Renal cortex interstitium (tissue), 11 donors: Measurements from ENCODE around the gene CEP290. TPM values are rescaled to one million over a fixed set of nuclear protein-coding genes. Genes with fewer than 3 reads are reported as not detected.
"Not testable (repeated sequence)": the region's sequence is repeated elsewhere in the genome, so short reads cannot be mapped to it uniquely, and the experiment has no call there.

ENCODE experiments used
- DNase-seq, 11 donors: peaks; one replicate each; pipeline ENCODE4 v3.0.0-alpha.2; 2013; ENCODE audit warnings: low read depth in 9 of 11, low spot score in 4 of 11; ENCODE audit errors: extremely low read depth in 1 of 11
- polyA plus RNA-seq, 3 donors: library from polyadenylated mRNA; unstranded; fragments of 120-200 nt; gene quantifications; one replicate each; pipeline ENCODE4 v1.2.1, GENCODE V29; 2013; ENCODE audit not compliant: insufficient read length in 3 of 3

Gene CEP290
- polyA plus RNA-seq, 3 donors, result 22.5 to 29.9 (median 29.6) TPM

DNA sequence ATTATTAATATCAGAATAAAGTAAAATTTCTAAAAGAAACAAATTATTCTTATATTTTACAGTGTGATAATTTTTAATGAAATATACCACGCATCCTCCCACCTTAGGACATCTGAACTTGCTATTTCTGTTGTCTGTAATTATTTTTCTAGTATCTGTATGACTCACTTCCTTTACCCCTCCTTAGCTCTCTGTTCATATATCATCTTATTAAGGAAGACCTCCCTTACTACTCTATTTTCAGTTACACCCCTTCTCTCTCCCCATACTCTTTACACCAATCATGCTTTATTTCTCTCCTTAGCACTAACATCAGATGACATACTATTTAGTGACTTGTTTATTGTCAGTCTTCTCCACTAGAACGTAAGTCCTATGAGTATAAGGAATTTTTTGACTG lies 78.5 kb downstream of the CEP290 start:
- no peak for DNase-seq

GRCh38 chr12:88062474-88062873 lies 79.4 kb downstream of the CEP290 start:
- no peak for DNase-seq

- no peak for DNase-seq
These were observed 83.2 kb downstream of the CEP290 start for GRCh38 chr12:88058719-88059077.

GRCh38 chr12:88057994-88058718 lies 83.7 kb downstream of the CEP290 start:
- no peak for DNase-seq

GRCh38 chr12:88056571-88056970 lies 85.3 kb downstream of the CEP290 start:
- no peak for DNase-seq

GRCh38 chr12:88052686-88053085 lies 89.2 kb downstream of the CEP290 start:
- DNase-seq, result no peak

DNA sequence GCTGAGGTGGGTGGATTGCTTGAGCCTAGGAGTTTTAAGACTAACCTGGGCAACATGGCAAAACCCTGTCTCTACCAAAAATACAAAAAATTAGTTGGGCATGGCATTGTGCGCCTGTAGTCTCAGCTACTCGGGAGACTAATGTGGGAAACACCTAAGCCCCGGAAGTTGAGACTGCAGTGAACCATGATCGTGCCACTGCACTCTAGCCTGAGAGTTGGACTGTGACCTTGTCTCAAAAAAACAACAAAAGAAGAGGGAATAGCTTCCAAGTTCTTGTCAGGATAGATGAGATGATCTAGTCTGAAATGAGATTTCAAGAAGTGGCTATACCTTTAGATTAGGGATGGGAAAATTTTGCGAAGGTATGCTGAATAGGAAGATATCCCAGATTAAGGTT lies 97.9 kb downstream of the CEP290 start:
- DNase-seq, result no peak

DNA sequence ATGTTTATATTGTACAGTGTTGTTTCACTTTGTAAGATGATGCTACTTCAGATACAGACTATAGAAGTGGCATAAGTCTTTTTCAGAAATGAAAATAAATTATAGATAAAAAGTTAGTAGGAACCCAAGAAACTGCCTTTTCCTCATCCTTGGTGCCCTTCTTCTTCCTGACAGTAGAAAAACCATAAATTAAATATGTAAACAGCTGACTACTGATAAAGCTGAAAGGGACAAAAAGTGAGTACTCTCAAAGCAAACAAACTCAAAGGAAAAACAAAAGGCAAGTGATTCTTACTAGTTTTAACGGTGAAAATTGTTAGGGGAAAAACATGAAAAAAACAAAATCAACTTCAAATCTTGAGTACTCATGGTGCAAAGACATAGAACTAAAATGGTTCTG lies 104.1 kb downstream of the CEP290 start:
- DNase-seq, result no peak

GRCh38 chr12:88036353-88036965 lies 105.4 kb downstream of the CEP290 start:
- DNase-seq, result no peak

GRCh38 chr12:88035907-88036289 lies 106.0 kb downstream of the CEP290 start:
- DNase-seq, result peak in 1 of 11 donors; percentile 5

DNA sequence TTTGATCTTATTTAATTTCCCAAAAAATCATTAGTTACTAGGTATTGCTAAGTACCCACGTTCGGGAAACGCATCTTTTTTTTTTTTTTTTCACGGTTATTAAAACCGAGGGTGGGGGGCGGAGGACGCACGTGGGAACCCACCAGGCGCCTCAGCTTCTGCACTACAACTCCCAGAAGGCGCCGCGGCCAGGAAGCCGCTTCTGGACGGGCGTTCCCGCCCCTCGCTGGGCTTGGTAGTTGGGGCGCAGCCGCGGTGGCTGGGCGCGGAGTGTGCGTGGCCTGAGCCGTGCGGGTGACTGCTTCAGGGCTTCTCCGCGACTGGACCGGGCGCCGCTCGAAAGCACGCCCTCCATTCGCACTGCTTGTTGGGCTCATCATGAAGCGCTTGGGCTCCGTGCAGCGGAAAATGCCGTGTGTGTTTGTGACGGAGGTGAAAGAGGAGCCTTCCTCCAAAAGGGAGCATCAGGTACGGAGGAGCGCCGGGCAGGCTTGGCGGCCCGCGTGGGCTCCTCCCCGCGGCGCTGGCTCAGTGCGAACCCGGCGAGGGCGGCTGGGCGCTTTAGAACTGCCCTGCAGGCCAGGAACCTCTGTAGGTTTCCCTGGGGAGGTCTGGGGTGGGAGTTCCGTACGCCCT lies 106.5 kb downstream of the CEP290 start:
- DNase-seq, result peak; percentile 66 to 88 (median 78)

GRCh38 chr12:88031161-88031560 lies 110.7 kb downstream of the CEP290 start:
- not testable (repeated sequence) for DNase-seq

- DNase-seq, result no peak
These were observed 112.7 kb downstream of the CEP290 start, which contains the start of gene C12orf50 for GRCh38 chr12:88029093-88029665. TSS of gene C12orf50 (minus strand) at chr12:88029401. CDS start at chr12:88026962, 2,439 bp downstream.

DNA sequence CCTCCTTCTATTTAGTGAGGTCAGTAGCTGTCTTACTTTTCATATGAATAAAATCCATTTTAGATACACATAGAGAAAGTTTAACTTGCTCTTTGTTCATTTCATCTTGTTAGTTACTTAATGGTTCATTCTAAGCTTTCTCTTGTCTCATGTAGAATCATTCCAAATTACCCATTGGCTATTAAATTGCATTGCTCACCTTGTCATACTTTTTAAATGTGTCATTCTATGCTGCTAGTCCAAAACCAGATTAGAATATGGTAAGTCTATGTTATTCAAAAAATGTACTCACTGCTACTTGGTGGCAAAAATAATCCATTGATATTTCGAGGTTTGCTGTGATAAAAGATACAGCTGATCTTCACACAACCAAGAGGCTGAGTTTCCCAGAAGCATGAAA lies 115.7 kb downstream of the CEP290 start:
- DNase-seq, result no peak

- no peak for DNase-seq
These were observed 123.9 kb downstream of the CEP290 start for GRCh38 chr12:88017964-88018363.

DNA sequence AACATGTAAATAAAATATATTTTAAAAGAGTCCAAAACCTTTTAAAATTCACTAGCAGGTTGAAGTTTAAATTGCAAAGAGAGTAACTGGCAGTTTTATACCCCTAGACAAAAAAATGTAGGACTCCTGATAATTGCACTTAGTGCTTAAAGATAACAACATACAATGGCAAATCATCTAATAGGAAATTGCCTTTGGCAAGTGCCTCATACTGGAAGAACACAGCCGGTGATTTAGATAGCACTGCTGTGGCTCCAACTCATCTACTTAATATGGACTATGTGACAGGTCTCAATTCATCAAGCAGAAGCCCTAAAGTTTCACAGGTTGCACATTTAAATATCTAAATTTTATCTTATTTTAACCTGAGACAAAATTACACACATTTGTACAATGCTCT lies 126.1 kb downstream of the CEP290 start:
- no peak for DNase-seq

- DNase-seq, result no peak
These were observed 130.1 kb downstream of the CEP290 start for GRCh38 chr12:88011755-88012154.

DNA sequence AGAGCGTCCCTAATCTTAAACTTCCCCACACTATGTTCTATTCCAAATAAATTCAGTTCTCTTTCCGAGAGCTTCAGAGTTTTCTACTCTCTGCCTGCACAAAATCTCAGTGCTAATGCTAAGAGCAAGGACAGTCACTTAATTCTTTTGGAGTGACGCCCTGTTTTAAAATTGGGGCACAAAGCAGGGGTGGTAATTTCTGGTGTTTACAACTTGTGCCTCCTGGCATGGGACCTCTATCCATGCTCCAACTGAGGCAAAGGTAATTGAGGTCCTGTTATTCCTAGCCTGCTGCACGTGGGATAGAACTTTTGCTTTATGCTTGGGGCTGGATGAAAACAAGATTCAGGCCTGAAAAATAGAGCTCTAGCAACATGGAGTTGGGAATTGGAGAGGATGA lies 135.5 kb downstream of the CEP290 start:
- no peak for DNase-seq

DNA sequence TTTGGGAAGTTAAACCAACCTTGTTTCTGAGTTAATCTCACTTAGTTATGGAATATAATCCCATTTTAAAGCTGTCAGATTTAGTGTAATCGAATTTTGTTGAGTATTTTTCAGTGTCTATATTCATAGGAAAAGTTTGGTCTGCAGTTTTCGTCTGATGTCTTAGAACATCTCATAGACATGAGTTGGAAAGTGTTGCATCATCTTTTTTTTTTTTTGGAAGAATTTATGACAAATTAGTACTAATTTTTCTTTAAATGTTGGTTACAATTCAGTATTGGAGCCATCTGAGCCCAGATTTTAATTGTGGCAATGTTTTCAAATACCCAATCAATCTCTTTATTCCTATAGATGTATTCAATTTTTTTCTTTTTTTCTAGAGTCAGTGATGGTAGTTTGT lies 140.6 kb downstream of the CEP290 start:
- DNase-seq, result no peak
